ENCODE measurements around the gene PBX3. TPM values are rescaled to one million over a fixed set of nuclear protein-coding genes. Genes with fewer than 3 reads are reported as not detected.

Gene PBX3
- total RNA-seq, 1 donor from 2014 or later = 48.6 TPM

DNA sequence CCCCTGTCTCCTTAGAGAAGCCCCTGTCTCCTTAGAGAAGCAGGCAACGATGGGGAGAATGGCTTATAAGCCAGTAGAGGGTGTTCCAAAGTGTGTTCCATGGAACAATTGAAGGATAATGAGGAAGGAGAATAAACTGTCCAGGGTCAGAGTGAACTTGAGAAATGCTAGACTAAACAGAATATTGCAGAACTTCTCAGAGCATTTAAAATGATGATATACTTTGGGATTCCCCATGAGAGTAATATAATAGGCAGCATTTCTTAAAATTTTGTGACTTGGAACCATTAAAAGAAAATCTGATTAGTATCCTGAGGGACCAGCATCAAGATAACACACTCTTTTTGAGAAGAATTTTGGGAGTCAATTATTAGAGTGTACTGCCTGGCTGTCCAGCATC is 116.8 kb downstream of the PBX3 start:
- H3K9me3 ChIP-seq = no peaks in the 10 kb centered on the region
- no peaks in the 10 kb centered on the region for H3K4me1 ChIP-seq
- intact Hi-C loops (cut with DNase I) = no loop called here
- H3K27ac ChIP-seq = no peak overlapping the region
- H3K4me3 ChIP-seq = no peak overlapping the region
- TF ChIP-seq, protein P1, sequence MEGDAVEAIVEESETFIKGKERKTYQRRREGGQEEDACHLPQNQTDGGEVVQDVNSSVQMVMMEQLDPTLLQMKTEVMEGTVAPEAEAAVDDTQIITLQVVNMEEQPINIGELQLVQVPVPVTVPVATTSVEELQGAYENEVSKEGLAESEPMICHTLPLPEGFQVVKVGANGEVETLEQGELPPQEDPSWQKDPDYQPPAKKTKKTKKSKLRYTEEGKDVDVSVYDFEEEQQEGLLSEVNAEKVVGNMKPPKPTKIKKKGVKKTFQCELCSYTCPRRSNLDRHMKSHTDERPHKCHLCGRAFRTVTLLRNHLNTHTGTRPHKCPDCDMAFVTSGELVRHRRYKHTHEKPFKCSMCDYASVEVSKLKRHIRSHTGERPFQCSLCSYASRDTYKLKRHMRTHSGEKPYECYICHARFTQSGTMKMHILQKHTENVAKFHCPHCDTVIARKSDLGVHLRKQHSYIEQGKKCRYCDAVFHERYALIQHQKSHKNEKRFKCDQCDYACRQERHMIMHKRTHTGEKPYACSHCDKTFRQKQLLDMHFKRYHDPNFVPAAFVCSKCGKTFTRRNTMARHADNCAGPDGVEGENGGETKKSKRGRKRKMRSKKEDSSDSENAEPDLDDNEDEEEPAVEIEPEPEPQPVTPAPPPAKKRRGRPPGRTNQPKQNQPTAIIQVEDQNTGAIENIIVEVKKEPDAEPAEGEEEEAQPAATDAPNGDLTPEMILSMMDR (IDR thresholded peaks at IDR 0.05) = no peak
- DNase-seq (no peak), ATAC-seq (no peak)
- H3K36me3 ChIP-seq = no peaks in the 10 kb centered on the region
- no peaks in the 10 kb centered on the region for H3K27me3 ChIP-seq

- TF ChIP-seq, protein P1 (IDR thresholded peaks at IDR 0.05) = no peak
- Histone ChIP-seq H3K36me3 (no peaks in the 10 kb centered on the region), H3K4me3 (no peak overlapping the region), H3K9me3 (no peaks in the 10 kb centered on the region), H3K4me1 (no peaks in the 10 kb centered on the region), H3K27me3 (no peaks in the 10 kb centered on the region), H3K27ac (no peak overlapping the region)
- DNase-seq (no peak), ATAC-seq (no peak)
- intact Hi-C loops (cut with DNase I) = no loop called here
These were observed 120.7 kb downstream of the PBX3 start for GRCh38 chr9:125867751-125868415.

GRCh38 chr9:125878164-125878631 is 131.0 kb downstream of the PBX3 start:
- TF ChIP-seq, protein P1 (IDR thresholded peaks at IDR 0.05) = no peak

DNA sequence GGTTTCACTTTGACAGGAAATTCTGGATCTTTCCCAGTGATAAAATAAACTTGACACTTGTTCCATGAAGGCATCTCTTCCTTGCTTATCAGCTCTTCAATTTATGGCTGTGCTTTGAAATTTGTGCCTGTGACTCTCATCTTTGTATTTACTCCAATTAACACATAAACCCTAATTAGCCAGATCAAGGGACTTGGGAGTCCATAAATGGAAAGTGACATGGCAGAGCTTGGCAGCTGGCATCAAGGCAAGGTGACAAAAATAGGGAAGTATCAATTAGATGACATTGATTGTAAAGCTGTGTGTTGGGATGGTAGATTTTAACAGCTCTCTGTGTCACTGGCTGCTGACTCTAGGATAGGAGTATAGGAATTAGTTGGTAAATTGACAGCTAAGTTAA is 133.9 kb downstream of the PBX3 start:
- H3K9me3 ChIP-seq = no peaks in the 10 kb centered on the region
- intact Hi-C loops (cut with DNase I) = no loop called here
- TF ChIP-seq, protein P1 (IDR thresholded peaks at IDR 0.05) = no peak
- no peak overlapping the region for H3K4me3 ChIP-seq
- H3K27ac ChIP-seq = no peak overlapping the region
- ATAC-seq (no peak), DNase-seq (no peak)
- H3K27me3 ChIP-seq = no peaks in the 10 kb centered on the region
- H3K36me3 ChIP-seq = no peaks in the 10 kb centered on the region
- H3K4me1 ChIP-seq = no peaks in the 10 kb centered on the region

More at GRCh38 chr9:125878164-125878631, 131.0 kb downstream of the PBX3 start:
- no peaks in the 10 kb centered on the region for H3K4me1 ChIP-seq
- ATAC-seq = no peak
- H3K27me3 ChIP-seq = no peaks in the 10 kb centered on the region
- no peaks in the 10 kb centered on the region for H3K36me3 ChIP-seq
- no peak overlapping the region for H3K4me3 ChIP-seq
- intact Hi-C loops (cut with DNase I) = no loop called here
- DNase-seq = no peak
- no peaks in the 10 kb centered on the region for H3K9me3 ChIP-seq
- no peak overlapping the region for H3K27ac ChIP-seq

DNA sequence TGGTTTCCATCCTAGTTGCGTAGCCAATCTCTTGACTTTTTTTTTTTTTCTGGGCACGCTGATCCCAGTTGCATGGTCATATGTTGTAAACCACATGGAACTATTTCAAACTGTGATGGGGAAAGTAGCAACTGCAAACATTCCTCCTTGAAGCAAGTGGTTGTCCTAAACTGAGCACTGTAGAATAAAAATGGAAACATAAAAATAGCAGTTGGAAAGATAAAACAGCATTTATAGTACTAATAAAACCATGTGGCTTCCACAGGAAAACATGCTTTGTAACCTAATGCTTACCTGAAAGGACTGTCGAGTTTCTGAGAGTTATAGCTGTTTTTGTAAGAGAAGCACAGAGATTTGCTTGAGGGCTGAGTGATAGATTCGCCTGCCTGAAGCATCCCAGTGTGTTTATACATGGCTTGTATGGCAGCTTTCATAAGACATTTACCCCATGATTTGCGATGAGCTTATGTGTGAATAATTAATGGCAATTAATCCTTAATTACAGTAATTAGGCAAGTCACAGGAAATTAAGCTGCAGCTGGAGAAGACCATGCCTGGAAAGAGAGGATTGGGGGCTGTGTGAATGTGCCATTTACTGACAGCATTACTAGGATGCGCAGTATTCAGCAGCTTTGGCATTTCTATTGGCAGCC is 136.5 kb downstream of the PBX3 start:
- DNase-seq (no peak), ATAC-seq (no peak)
- intact Hi-C loops (cut with DNase I) = no loop called here
- H3K4me1 ChIP-seq = no peaks in the 10 kb centered on the region
- H3K27ac ChIP-seq = no peak overlapping the region
- no peaks in the 10 kb centered on the region for H3K36me3 ChIP-seq
- TF ChIP-seq, protein P1 (IDR thresholded peaks at IDR 0.05) = no peak
- H3K27me3 ChIP-seq = no peaks in the 10 kb centered on the region
- no peaks in the 10 kb centered on the region for H3K9me3 ChIP-seq
- no peak overlapping the region for H3K4me3 ChIP-seq

All from upper lobe of right lung (tissue), 1 donor.